Transverse colon (tissue), 4 donors: ENCODE measurements around the gene MTPN. TPM values are rescaled to one million over a fixed set of nuclear protein-coding genes. Genes with fewer than 3 reads are reported as not detected.

Experiments used
- DNase-seq: peaks from one replicate; pipeline ENCODE4 v3.0.0-alpha.2; 2019
- H3K27ac ChIP-seq, 4 donors: fragments of 200-600 bp; sonication (generic); 2 replicates each; pipeline ENCODE4 v1.5.1; 2016 to 2018; ENCODE audit warnings: inconsistent platforms in 4 of 4
- H3K27me3 ChIP-seq: fragments of 200-600 bp; sonication (generic); 2 replicates; pipeline ENCODE4 v1.5.1; 2017; ENCODE audit warnings: inconsistent platforms
- H3K36me3 ChIP-seq, 4 donors: fragments of 200-600 bp; sonication (generic); 2 replicates each; pipeline ENCODE4 v1.5.1; 2017 to 2019; ENCODE audit warnings: inconsistent platforms in 4 of 4
- H3K4me1 ChIP-seq, 4 donors: fragments of 200-600 bp; sonication (generic); 2 replicates each; pipeline ENCODE4 v1.5.1; 2017 to 2020; ENCODE audit warnings: inconsistent platforms in 4 of 4
- H3K4me3 ChIP-seq, 4 donors: fragments of 200-600 bp; sonication (generic); 1 replicate in 1 of 4; 2 replicates in 3 of 4; pipeline versions ENCODE4 v1.5.1 to v1.6.1; 2017 to 2019; ENCODE audit warnings: inconsistent platforms in 4 of 4
- H3K9me3 ChIP-seq, 2 donors: fragments of 200-600 bp; sonication (generic); 2 replicates each; pipeline ENCODE4 v1.5.1; 2017 to 2019; ENCODE audit warnings: inconsistent platforms in 2 of 2
- EP300 ChIP-seq: sonication (generic); formaldehyde crosslinking; IDR thresholded peaks from one replicate; pipeline ENCODE4 v1.6.1; 2017; ENCODE audit warnings: antibody characterized with exemption, low read depth
- POLR2A ChIP-seq: fragments of 450-650 bp; IDR thresholded peaks from one replicate; pipeline ENCODE4 v1.6.1; 2016; ENCODE audit warnings: antibody characterized with exemption, mild to moderate bottlenecking, moderate library complexity
- POLR2AphosphoS5 ChIP-seq, 3 donors: sonication (generic); formaldehyde crosslinking; IDR thresholded peaks; one replicate each; pipeline ENCODE4 v1.6.1; 2016; ENCODE audit warnings: antibody characterized with exemption in 3 of 3
- WGBS, 2 donors: methylation state at CpG; one replicate each; pipeline ENCODE4 v1.1.5; 2018; ENCODE audit warnings: low coverage in 1 of 2; 5-methylcytosine and 5-hydroxymethylcytosine counted together
- in situ Hi-C, 4 donors: fragments of 200-750 bp; cut with MboI; loops; one replicate each; pipeline versions ENCODE4 v1.15.0 to v1.15.1; 2017; ENCODE audit warnings: low sequenced_read_pairs in 3 of 4, low pct_ligation_motif_present in 1 of 4, low pct_unique_long_range_greater_than_20kb in 1 of 4
- intact Hi-C: fragments of 100-400 bp; cut with DNase I; formaldehyde crosslinking; loops from one replicate; pipeline ENCODE4 v1.15.1; 2023; ENCODE audit warnings: low total_unique reads
- total RNA-seq, 4 donors: library from RNA; depleted of rRNA; stranded (reverse); fragments of >200 nt; gene quantifications; one replicate each; pipeline ENCODE4 v1.1.0, GENCODE V29; 2016
- TF ChIP-seq, protein P1 (sequence below), 5 experiments: fragments of 200-600 bp in 3 of 5; fragments of 450-650 bp in 2 of 5; sonication (generic) in 3 of 5; IDR thresholded peaks; 1 replicate in 2 of 5; 2 replicates in 3 of 5; pipeline ENCODE4 v1.5.1; 2016 to 2017; ENCODE audit warnings: antibody characterized with exemption in 5 of 5, inconsistent platforms in 3 of 5, mild to moderate bottlenecking in 2 of 5, moderate library complexity in 1 of 5

Gene MTPN
- total RNA-seq, 4 donors from 2014 or later: 44.9 to 71.7 (median 65.5) TPM

DNA sequence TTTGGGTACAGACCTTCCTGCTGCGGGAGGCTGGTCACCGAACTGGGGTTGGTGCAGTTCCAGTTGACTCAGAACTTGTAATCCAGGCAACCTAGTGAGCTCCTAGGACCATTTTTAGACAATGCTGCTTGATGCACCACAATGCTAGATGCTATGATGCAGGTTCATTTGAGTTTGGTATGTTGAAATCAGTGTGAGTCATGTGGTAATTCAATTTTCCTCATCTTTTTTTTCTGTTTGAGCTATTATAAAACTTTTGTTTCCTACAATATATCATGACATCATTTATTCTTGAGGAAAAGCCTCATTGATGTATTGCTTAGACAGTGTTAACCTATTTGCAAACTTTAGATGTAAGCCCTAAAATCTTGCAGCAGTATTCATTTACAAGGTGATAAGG, 40.9 kb upstream of the MTPN start:
- DNase-seq: no peak
- Histone ChIP-seq H3K36me3 (no peaks in the 10 kb centered on the region), H3K27ac (no peak overlapping the region), H3K27me3 (no peaks in the 10 kb centered on the region), H3K9me3 (no peaks in the 10 kb centered on the region), H3K4me3 (no peak overlapping the region), H3K4me1 (no peaks in the 10 kb centered on the region)
- in situ Hi-C loops: loop anchor here in 2 of 4 donors (25.0 kb wide), 1 partner anchor 356 kb away; the partner anchor contains the start of gene STMP1 (in 2 of the 2)
- TF ChIP-seq EP300 (no peak), POLR2AphosphoS5 (IDR thresholded peaks at IDR 0.05) (no peak), POLR2A (no peak)
- TF ChIP-seq, protein P1, sequence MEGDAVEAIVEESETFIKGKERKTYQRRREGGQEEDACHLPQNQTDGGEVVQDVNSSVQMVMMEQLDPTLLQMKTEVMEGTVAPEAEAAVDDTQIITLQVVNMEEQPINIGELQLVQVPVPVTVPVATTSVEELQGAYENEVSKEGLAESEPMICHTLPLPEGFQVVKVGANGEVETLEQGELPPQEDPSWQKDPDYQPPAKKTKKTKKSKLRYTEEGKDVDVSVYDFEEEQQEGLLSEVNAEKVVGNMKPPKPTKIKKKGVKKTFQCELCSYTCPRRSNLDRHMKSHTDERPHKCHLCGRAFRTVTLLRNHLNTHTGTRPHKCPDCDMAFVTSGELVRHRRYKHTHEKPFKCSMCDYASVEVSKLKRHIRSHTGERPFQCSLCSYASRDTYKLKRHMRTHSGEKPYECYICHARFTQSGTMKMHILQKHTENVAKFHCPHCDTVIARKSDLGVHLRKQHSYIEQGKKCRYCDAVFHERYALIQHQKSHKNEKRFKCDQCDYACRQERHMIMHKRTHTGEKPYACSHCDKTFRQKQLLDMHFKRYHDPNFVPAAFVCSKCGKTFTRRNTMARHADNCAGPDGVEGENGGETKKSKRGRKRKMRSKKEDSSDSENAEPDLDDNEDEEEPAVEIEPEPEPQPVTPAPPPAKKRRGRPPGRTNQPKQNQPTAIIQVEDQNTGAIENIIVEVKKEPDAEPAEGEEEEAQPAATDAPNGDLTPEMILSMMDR (IDR thresholded peaks at IDR 0.05): no peak
- 91% methylated on average over 2 of the region's 2 CpGs; no CpG with 5 or more reads in 1 of the 2 donors for WGBS, 2 donors
- intact Hi-C loops: no loop called here

DNA sequence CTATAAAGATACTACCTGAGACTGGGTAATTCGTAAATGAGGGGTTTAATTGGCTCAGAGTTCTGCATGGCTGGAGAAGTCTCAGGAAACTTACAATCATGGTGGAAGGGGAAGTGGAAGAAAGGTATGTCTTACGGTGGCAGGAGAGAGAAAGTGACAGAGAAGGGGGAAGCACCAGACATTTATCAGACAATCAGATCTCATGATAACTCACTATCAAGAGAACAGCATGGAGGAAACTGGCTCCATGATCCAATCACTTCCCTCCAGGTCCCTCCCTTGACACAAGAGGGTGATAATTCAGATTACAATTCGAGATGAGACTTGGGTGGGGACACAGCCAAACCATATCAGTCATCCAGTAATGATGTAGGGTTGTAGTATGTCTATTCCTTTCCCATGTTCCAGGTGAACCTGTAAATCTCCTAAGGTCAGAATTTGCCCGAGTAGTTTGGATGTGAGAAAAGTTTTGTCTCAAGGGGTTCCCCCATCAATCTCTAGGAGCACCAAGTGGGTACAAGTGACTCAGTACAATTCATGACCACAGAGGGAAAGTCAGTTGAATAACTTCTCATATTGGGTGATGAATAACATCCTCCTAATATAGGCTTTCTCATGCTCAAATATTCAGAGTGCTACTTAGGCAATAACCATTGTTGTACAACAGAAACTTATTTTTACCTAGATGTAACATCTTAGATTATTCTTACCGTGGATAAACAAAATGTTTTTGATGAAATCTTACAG, 39.7 kb upstream of the MTPN start:
- intact Hi-C loops: no loop called here

GRCh38 chr7:136015638-136016037, 38.5 kb upstream of the MTPN start:
- WGBS, 2 donors: 18 to 40% methylated on average over 1 of the region's 1 CpG
- intact Hi-C loops (no loop called here), in situ Hi-C loops (loop anchor here in 2 of 4 donors (25.0 kb wide), 1 partner anchor 353 kb away; the partner anchor contains the start of gene STMP1 (in 2 of the 2))

More for the DNA sequence above, 39.7 kb upstream of the MTPN start:
- Histone ChIP-seq H3K4me1 (no peaks in the 10 kb centered on the region), H3K27me3 (no peaks in the 10 kb centered on the region), H3K27ac (no peak overlapping the region), H3K9me3 (no peaks in the 10 kb centered on the region), H3K36me3 (no peaks in the 10 kb centered on the region), H3K4me3 (no peak overlapping the region)
- no peak for DNase-seq
- 73 to 80% methylated on average over 5 of the region's 5 CpGs for WGBS, 2 donors
- no peak for TF ChIP-seq EP300
- TF ChIP-seq POLR2AphosphoS5 (IDR thresholded peaks at IDR 0.05): no peak
- TF ChIP-seq, protein P1 (IDR thresholded peaks at IDR 0.05): no peak
- no peak for TF ChIP-seq POLR2A
- in situ Hi-C loops: loop anchor here in 2 of 4 donors (25.0 kb wide), 1 partner anchor 355 kb away; the partner anchor contains the start of gene STMP1 (in 2 of the 2)

GRCh38 chr7:136014659-136015058, 37.5 kb upstream of the MTPN start:
- in situ Hi-C loops (loop anchor here in 2 of 4 donors (25.0 kb wide), 1 partner anchor 352 kb away; the partner anchor contains the start of gene STMP1 (in 2 of the 2)), intact Hi-C loops (no loop called here)
- Histone ChIP-seq H3K4me1 (no peaks in the 10 kb centered on the region), H3K36me3 (no peaks in the 10 kb centered on the region), H3K27me3 (no peaks in the 10 kb centered on the region), H3K27ac (no peak overlapping the region), H3K4me3 (no peak overlapping the region), H3K9me3 (no peaks in the 10 kb centered on the region)
- TF ChIP-seq POLR2A (no peak), EP300 (no peak), POLR2AphosphoS5 (IDR thresholded peaks at IDR 0.05) (no peak)
- TF ChIP-seq, protein P1 (IDR thresholded peaks at IDR 0.05): no peak
- 69 to 90% methylated on average over 2 to 3 of the region's 3 CpGs for WGBS, 2 donors
- DNase-seq: no peak

More at GRCh38 chr7:136015638-136016037, 38.5 kb upstream of the MTPN start:
- H3K27ac ChIP-seq: no peak overlapping the region
- no peaks in the 10 kb centered on the region for H3K9me3 ChIP-seq
- TF ChIP-seq, protein P1 (IDR thresholded peaks at IDR 0.05): no peak
- TF ChIP-seq POLR2A: no peak
- no peak for TF ChIP-seq EP300
- no peak for TF ChIP-seq POLR2AphosphoS5 (IDR thresholded peaks at IDR 0.05)
- H3K4me3 ChIP-seq: no peak overlapping the region
- no peaks in the 10 kb centered on the region for H3K4me1 ChIP-seq
- no peaks in the 10 kb centered on the region for H3K27me3 ChIP-seq
- DNase-seq: no peak
- H3K36me3 ChIP-seq: no peaks in the 10 kb centered on the region
